HG02798 (cell line): ENCODE results near the gene HEATR1.
A peak's percentile ranks its signal among the peaks of the same experiment; 100 is the strongest.
"Not testable (repeated sequence)": the region's sequence is repeated elsewhere in the genome, so short reads cannot be mapped to it uniquely, and the experiment has no call there.

Experiments
- ATAC-seq: cut with Tn5 transposase; IDR thresholded peaks from one replicate; pipeline ENCODE4 v1.9.1; 2021; ENCODE audit warnings: mild to moderate bottlenecking; ENCODE audit not compliant: unreplicated experiment, poor library complexity

HEATR1 gene

DNA sequence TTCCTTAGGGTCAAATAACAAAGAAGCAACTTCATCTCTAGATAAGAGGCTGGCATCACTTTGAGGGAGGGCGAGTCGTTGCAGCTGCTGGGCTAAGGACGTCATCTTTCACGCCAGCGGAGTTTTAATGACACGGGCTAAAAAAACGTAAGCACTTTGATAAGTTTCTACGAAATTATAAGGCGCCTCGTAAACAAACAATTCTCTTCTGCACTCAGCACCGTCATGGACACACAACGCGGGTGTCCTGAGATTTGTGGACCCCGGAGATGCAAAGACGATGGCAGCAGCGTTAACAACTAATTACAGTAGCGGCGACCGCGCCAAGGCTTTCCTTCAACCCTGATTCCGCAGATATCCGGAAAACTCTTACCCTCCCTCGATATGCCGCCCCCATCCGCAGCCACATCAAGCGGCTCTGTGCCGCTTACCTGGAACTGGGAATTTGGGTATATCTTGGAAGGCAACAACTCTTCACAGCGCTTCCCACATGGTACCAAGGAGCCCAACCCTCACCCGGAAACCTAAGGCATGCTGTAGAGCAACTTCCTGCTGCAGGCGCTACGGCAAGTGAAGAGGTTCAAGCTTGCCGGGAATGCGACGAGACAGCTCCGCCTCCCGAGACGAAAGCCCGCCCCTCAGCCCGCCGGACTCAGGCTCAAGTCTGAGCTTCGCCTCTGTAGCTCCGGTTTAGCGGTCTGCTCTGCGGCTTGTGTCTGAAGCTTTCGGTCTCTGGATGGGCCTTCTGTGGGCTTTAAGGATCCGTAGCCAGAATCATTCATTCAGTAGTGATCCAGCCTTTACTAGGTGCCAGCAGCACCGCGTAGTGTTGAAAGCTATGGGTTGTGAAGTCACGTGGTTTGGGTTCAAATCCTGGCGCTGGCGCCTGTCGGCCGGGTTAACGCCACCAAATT, at the start of gene HEATR1:
Gene HEATR1, minus strand, starts transcription at position 526 of the 914 bp plus-strand sequence. Its CDS starts 421 bp downstream, at position 105.
- peak; percentile 99 for ATAC-seq

GRCh38 chr1:236645016-236645680, 40.8 kb upstream of the HEATR1 start:
- ATAC-seq = no peak

DNA sequence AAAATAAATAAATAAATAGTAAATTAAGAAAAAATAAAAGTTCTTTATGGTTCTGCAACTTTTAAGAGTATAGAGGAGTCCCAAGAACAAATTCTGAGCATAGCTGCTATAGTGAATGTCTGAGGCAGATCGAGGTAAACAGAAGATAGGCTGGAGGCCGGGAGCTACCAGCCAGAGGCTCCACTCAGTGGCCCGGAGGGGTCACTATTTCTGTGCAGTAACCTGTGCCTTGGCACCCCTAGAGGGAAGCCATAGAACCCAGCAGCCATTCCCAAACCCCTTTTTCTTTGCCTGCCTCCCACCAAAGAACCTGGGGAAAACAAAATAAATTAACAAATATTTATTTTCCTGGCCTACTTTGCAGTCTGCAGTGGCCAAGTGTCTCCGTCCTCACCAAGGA, 38.4 kb upstream of the HEATR1 start:
- no peak for ATAC-seq

DNA sequence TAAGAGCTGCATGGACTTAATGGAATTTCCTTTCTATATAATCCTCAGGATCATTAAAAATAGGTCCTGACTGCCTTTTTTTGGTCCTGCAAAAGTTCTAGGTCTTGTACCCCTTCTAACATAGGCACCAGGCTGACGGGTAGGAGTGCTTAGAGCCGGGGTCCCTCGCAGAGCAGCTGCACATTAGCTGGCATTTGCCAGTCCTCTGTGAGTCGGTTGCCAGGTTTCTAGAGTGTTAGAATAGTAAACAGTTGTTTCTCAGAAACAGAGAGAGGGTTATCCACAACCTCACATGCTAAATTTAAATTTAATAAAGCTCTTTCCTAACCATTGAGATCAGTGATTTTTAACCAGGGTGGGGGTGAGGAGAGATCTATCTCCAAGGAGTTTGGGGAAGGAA, 35.4 kb upstream of the HEATR1 start:
- ATAC-seq = no peak

DNA sequence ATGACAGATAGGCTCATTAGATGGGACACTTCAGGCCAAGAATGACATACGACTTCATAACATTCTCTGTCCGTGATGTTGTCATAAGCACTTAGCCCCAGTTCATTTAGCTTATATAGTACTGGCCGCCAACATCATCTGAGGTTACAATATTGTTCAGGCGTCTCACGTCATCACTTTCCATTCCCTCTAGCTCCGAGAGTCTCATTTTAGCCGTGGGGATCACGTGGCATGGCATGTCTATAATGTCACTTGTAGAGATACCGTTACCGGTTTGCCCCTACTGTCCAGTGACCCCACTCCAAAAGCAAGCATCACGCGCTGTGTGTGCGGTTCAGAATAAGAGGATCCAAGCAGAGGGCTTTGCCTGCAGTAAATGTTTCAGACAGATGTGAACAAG, 34.6 kb upstream of the HEATR1 start:
- ATAC-seq = no peak

DNA sequence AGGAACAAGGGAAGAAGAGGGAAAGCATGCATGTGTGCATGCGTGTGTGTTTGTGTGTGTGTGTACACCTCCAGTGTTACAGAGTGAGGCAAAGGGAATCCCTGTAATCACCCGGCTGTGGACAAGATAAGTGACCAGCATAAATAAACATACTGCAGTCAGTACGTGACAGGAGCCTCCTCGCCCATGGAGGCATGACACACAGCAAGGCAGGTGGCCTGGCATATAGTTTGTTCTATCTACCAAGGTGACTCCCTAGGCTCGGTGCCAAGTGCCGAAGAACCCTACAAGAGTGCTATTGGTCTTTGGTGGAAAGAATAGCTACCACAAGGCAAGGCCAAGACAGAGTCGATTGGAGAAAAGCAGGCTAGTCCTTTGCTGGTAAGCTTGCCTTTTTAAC, 31.7 kb upstream of the HEATR1 start:
- ATAC-seq = no peak

- ATAC-seq = no peak
Measured at GRCh38 chr1:236627727-236628408, 23.6 kb upstream of the HEATR1 start.

DNA sequence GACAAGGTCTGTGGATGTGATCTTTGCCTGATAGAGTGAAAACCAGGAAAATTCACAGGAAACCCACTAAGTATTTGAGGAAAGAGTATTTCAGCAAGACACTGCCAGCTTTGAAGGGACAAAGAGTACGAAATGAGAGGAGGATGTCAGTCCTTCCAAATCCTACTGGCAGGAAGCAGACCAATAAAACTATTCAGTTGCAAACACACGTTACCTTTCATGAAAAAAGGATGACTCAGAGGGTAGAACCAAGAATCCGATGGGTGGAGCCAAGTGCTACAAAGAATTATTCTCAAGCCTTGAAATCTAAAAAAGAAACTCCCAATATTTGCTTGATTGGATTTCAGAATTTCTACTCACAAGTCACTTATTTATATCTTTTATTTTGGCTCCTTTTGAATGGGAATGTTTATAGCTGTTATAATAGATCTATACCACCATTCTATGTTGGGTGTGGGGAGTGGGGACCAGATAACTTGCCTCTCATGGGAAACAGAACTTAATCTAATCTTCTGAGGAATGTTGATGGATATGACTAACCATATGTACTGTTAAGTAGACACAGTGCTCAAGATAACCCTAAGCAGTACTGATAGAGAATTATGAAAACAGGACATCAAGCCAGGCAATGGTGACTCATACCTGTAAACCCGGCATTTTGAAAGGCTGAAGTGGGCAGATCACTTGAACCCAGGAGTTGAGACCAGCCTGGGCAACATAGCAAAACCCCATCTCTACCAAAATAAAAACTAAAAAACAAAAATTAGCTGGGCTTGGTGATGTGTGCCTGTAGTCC, 19.3 kb upstream of the HEATR1 start:
- ATAC-seq = no peak

- no peak for ATAC-seq
Measured at GRCh38 chr1:236622407-236622806, 18.1 kb upstream of the HEATR1 start.

GRCh38 chr1:236619398-236619797, 15.1 kb upstream of the HEATR1 start:
- no peak for ATAC-seq

DNA sequence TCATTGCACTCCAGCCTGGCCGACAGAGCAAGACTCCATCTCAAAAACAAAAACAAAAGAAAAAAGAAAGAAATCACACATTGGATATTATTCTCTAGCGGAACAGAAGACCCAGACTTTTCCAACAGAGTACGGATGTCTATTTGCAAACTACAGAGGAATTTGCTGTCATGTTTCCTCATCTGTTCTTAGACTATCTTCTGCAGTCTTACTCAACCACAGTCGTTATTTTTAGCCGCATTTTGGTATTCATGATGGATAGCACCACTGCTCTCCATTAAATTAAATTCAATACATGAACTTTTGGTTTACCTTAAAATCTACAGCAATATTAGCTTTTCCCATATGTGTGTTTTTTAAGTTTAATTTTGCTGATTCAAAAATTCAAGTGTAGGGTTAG, 14.2 kb upstream of the HEATR1 start:
- ATAC-seq = no peak

DNA sequence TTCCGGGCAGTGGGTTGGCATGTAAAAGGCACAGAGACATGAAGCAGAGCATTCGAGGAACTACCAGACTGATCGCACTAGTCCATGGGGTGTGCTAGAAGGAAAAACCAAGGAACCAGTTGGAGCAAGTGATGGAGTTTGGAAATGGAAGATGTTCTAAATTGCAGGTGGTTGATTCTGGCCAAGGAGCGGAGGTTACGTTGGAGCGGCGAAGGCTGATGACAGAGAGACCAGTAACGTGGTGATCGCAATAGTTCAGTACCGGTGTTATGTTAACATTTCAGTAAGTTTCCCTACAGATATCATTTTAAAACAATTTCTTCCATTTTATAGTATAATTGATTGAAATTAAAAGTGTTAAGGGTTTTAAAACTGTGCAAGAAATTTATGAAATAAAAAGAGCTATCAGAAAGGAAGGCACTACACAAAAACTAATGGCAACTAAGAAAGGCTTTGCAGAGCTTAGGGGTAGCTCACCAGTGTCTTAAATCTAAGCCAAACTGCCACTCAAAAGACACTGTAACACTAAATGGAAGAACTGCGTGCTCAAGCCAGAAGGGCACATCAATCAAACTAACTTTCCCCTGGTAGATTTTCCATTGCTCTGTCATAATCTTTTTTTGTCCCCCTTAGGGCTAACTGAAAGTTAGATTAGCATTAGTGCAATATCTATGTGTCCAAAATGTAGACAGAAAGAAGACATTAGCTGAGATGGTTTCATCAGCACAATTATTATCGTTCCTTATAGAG, 11.3 kb upstream of the HEATR1 start:
- ATAC-seq = no peak

- no peak for ATAC-seq
Measured at GRCh38 chr1:236612349-236612748, 8.0 kb upstream of the HEATR1 start.

- ATAC-seq = no peak
Measured at GRCh38 chr1:236608930-236609726, 4.8 kb upstream of the HEATR1 start.

DNA sequence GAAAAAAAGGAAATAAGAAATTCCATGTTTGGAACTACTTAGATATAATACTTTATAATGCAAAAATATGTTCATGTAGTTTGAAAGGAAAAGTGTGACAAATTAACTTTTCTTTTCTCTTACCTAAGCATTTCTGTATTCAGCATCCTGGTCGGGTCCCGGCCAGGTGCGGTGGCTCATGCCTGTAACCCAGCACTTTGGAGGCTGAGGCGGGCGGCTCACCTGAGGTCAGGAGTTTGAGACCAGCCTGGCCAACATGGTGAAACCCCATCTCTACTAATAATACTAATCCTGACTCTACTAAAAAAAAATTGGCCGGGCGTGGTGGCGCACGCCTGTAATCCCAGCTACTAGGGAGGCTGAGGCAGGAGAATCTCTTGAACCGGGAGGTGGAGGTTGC, 3.3 kb upstream of the HEATR1 start:
- not testable (repeated sequence) for ATAC-seq

- ATAC-seq = no peak
Measured at GRCh38 chr1:236604905-236605806, 840 bp upstream of the HEATR1 start.

- no peak for ATAC-seq
Measured at GRCh38 chr1:236602171-236602570, 2.1 kb downstream of the HEATR1 start.
